Esophagus mucosa (tissue), 1 donor: Measurements from ENCODE around the gene LHX5. TPM values are rescaled to one million over a fixed set of nuclear protein-coding genes. Genes with fewer than 3 reads are reported as not detected.

ENCODE experiments used
- total RNA-seq: library from RNA; stranded (reverse); gene quantifications from one replicate; pipeline ENCODE4 v1.2.4, GENCODE V29; 2023
- donor health status: DM: yes; HTN: yes; CAD: no.

The LHX5 gene
- total RNA-seq, 1 donor from 2014 or later, result not detected

Other genes starting within 250 kb of the LHX5 start
- gene SLC8B1, start 136.8 kb downstream of the LHX5 start, total RNA-seq, result 16.8 TPM
- 14.1 TPM for gene PLBD2, start 113.3 kb downstream of the LHX5 start, total RNA-seq
- gene SDS, start 68.0 kb downstream of the LHX5 start, total RNA-seq, result 0.20 TPM
- 2.3 TPM for gene SDSL, start 49.5 kb downstream of the LHX5 start, total RNA-seq